Measurements from ENCODE around the gene MFAP2.

GRCh38 chr1:17027403-17027802 lies 47.0 kb upstream of the MFAP2 start:
- TF ChIP-seq, protein P1, sequence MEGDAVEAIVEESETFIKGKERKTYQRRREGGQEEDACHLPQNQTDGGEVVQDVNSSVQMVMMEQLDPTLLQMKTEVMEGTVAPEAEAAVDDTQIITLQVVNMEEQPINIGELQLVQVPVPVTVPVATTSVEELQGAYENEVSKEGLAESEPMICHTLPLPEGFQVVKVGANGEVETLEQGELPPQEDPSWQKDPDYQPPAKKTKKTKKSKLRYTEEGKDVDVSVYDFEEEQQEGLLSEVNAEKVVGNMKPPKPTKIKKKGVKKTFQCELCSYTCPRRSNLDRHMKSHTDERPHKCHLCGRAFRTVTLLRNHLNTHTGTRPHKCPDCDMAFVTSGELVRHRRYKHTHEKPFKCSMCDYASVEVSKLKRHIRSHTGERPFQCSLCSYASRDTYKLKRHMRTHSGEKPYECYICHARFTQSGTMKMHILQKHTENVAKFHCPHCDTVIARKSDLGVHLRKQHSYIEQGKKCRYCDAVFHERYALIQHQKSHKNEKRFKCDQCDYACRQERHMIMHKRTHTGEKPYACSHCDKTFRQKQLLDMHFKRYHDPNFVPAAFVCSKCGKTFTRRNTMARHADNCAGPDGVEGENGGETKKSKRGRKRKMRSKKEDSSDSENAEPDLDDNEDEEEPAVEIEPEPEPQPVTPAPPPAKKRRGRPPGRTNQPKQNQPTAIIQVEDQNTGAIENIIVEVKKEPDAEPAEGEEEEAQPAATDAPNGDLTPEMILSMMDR (conservative IDR thresholded peaks at IDR 0.05; ENCODE audit: low read depth, low read length): no peak
- no peak for TF ChIP-seq EZH2 (IDR thresholded peaks at IDR 0.05; ENCODE audit: borderline replicate concordance, low read depth, low read length, poor library complexity, severe bottlenecking)

Data from A673 (cell line).